Keratinocyte (primary cell): ENCODE data around the gene HOXB9. TPM values are rescaled to one million over a fixed set of nuclear protein-coding genes. Genes with fewer than 3 reads are reported as not detected.

Source experiments
- DNase-seq: peaks from one replicate; pipeline ENCODE4 v3.0.0-alpha.2; 2011; ENCODE audit warnings: low read depth, missing footprints, low spot score
- FAIRE-seq: peaks from 2 replicates; lab custom pipeline; 2011; peaks lifted over from hg19 to GRCh38; lab: Jason Lieb, UNC
- H2AFZ ChIP-seq: 2 replicates; pipeline ENCODE4 v1.6.0; 2012; ENCODE audit warnings: low read length, control low read depth, inconsistent platforms; ENCODE audit not compliant: control insufficient read depth
- H3K27ac ChIP-seq: 2 replicates; pipeline ENCODE4 v1.5.1; 2011; ENCODE audit warnings: low read length; ENCODE audit not compliant: control insufficient read depth, insufficient read depth
- H3K27me3 ChIP-seq: 3 replicates; pipeline ENCODE4 v1.6.0; 2011; ENCODE audit warnings: low read length; ENCODE audit not compliant: control insufficient read depth, insufficient read depth; ENCODE audit errors: extremely low read depth
- H3K36me3 ChIP-seq, 2 experiments: 2 replicates in 1 of 2; 3 replicates in 1 of 2; pipeline ENCODE4 v1.5.1; 2011; ENCODE audit warnings: low read length in 2 of 2, mild to moderate bottlenecking in 1 of 2; ENCODE audit not compliant: control insufficient read depth in 2 of 2, insufficient read depth in 2 of 2; ENCODE audit errors: extremely low read depth in 1 of 2
- H3K4me1 ChIP-seq: 3 replicates; pipeline ENCODE4 v1.5.1; 2011; ENCODE audit warnings: low read length; ENCODE audit not compliant: control insufficient read depth, insufficient read depth; ENCODE audit errors: extremely low read depth
- H3K4me2 ChIP-seq: 3 replicates; pipeline ENCODE4 v1.6.0; 2011; ENCODE audit warnings: low read depth, low read length; ENCODE audit not compliant: control insufficient read depth, insufficient read depth; ENCODE audit errors: extremely low read depth
- H3K4me3 ChIP-seq, 3 experiments: fragments of 200-600 bp in 1 of 3; sonication (generic) in 1 of 3; 2 replicates in 2 of 3; 3 replicates in 1 of 3; pipeline ENCODE4 v1.5.1; 2011 to 2016; ENCODE audit warnings: low read length in 3 of 3, mild to moderate bottlenecking in 3 of 3, control low read depth in 2 of 3, inconsistent platforms in 1 of 3, low read depth in 1 of 3, mixed read lengths in 1 of 3, mixed run types in 1 of 3, moderate library complexity in 1 of 3; ENCODE audit not compliant: control insufficient read depth in 2 of 3, insufficient read depth in 2 of 3; ENCODE audit errors: extremely low read depth in 1 of 3
- H3K79me2 ChIP-seq: 2 replicates; pipeline ENCODE4 v1.6.0; 2012; ENCODE audit warnings: low read length; ENCODE audit not compliant: control insufficient read depth, insufficient read depth
- H3K9ac ChIP-seq: 3 replicates; pipeline ENCODE4 v1.6.0; 2011; ENCODE audit warnings: low read length; ENCODE audit not compliant: control insufficient read depth, insufficient read depth; ENCODE audit errors: extremely low read depth
- H3K9me1 ChIP-seq: 3 replicates; pipeline ENCODE4 v1.6.0; 2011; ENCODE audit warnings: low read length; ENCODE audit not compliant: control insufficient read depth, insufficient read depth; ENCODE audit errors: extremely low read depth
- H3K9me3 ChIP-seq: 2 replicates; pipeline ENCODE4 v1.5.1; 2012; ENCODE audit warnings: low read depth, low read length; ENCODE audit not compliant: control insufficient read depth
- H4K20me1 ChIP-seq: 3 replicates; pipeline ENCODE4 v1.6.0; 2011; ENCODE audit warnings: low read length; ENCODE audit not compliant: control insufficient read depth, insufficient read depth; ENCODE audit errors: extremely low read depth
- CTCF ChIP-seq, 3 experiments: IDR thresholded peaks in 1 of 3; conservative IDR thresholded peaks in 1 of 3; optimal IDR thresholded peaks in 1 of 3; 2 replicates in 2 of 3; 3 replicates in 1 of 3; pipeline versions ENCODE3 to v1.5.1; 2011; ENCODE audit warnings: low read length in 3 of 3, mild to moderate bottlenecking in 3 of 3, moderate library complexity in 2 of 3, control low read depth in 1 of 3, inconsistent platforms in 1 of 3; ENCODE audit not compliant: insufficient read depth in 2 of 3; ENCODE audit errors: extremely low read depth in 1 of 3
- EZH2 ChIP-seq: IDR thresholded peaks from one replicate; pipeline ENCODE4 v1.6.1; 2012; ENCODE audit warnings: inconsistent platforms, mild to moderate bottlenecking, low read length, moderate library complexity
- dilution Hi-C: fragments of 300-500 bp; cut with MboI; formaldehyde crosslinking; loops from one replicate; pipeline ENCODE4 v1.7.0; 2020; ENCODE audit warnings: low sequenced_read_pairs; ENCODE audit not compliant: extremely low pct_ligation_motif_present
- polyA plus RNA-seq, 5 experiments: library from polyadenylated mRNA; depleted of rRNA in 3 of 5; stranded (reverse) in 3 of 5; stranded (forward) in 1 of 5; unstranded in 1 of 5; fragments of >200 nt; gene quantifications; 1 replicate in 1 of 5; 2 replicates in 3 of 5; 3 replicates in 1 of 5; pipeline versions ENCODE4 v1.2.1 to v1.2.3, GENCODE V29; 2011 to 2012; ENCODE audit warnings: missing spikeins in 2 of 5, low read depth in 1 of 5, low replicate concordance in 1 of 5

Gene HOXB9
- polyA plus RNA-seq, 1 donor (not counting 4 experiments of a cell fraction or from before 2014, with no cell fraction given) = 0.03 TPM

DNA sequence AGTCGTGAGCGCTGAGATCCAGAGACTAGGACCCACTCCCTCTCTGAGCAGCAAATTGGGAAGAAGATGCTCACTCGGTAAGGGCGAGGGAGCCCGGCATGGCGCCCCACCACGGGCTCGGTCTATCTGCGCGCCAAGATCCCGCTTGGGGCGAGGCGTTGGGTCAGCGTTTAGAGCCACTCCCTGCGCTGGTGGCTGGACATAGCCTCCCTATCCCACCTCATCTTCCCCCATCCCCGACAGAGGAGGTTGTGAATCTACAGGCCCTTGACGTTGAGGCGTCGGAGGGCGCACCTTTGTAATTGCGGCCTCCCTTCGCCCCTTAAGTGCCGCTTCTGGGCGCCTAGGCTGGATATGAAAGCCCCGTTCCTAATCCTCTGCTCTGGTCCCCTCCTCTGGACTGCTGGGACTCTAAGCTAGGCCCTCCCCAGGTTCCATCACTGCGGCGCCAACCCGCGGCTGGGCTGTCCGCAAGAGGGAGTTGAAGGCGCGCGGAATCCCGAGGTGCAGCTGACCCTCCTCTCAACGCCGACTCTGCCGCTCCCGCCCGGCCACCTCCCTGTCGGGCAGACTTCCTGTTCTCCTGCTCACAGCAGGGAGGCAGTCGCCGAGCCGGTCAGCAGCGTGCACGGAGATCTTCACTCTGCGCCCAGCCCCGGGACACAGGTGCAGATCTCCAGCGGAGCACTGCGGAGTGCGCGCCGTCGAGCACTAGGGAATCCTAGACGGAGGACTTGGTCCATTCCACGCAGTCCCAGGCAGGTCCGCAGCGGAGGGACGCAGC lies 16.1 kb upstream of the HOXB9 start:
- TF ChIP-seq EZH2 (peak; percentile 81), CTCF (optimal IDR thresholded peaks at IDR 0.05 in 1 of 3, IDR thresholded peaks at IDR 0.05 in 1 of 3, conservative IDR thresholded peaks at IDR 0.05 in 1 of 3; ENCODE audit: extremely low read depth in 1 of 3, insufficient read depth in 2 of 3, low read length in 3 of 3) (no peak)
- Histone ChIP-seq H3K79me2 (no peaks in the 10 kb centered on the region), H3K4me1 (no peaks in the 10 kb centered on the region), H3K36me3 (no peaks in the 10 kb centered on the region), H3K9me3 (no peaks in the 10 kb centered on the region), H4K20me1 (peaks cover 4% of the 10 kb centered on the region), H2AFZ (no peak overlapping the region), H3K4me3 (no peak overlapping the region), H3K27ac (no peak overlapping the region), H3K9me1 (no peaks in the 10 kb centered on the region), H3K9ac (no peak overlapping the region), H3K27me3 (peaks cover 100% of the 10 kb centered on the region), H3K4me2 (no peak overlapping the region)
- FAIRE-seq (no peak), DNase-seq (no peak)
- dilution Hi-C loops = no loop called here

- no peaks in the 10 kb centered on the region for H3K9me1 ChIP-seq
- H3K9me3 ChIP-seq = no peaks in the 10 kb centered on the region
- H4K20me1 ChIP-seq = peaks cover 4% of the 10 kb centered on the region
- H3K27me3 ChIP-seq = peaks cover 100% of the 10 kb centered on the region
- H2AFZ ChIP-seq = no peak overlapping the region
- no peaks in the 10 kb centered on the region for H3K79me2 ChIP-seq
- H3K9ac ChIP-seq = no peak overlapping the region
- no peaks in the 10 kb centered on the region for H3K36me3 ChIP-seq
- TF ChIP-seq EZH2 (no peak), CTCF (optimal IDR thresholded peaks at IDR 0.05 in 1 of 3, IDR thresholded peaks at IDR 0.05 in 1 of 3, conservative IDR thresholded peaks at IDR 0.05 in 1 of 3; ENCODE audit: extremely low read depth in 1 of 3, insufficient read depth in 2 of 3, low read length in 3 of 3) (no peak)
- no peak overlapping the region for H3K4me2 ChIP-seq
- dilution Hi-C loops = no loop called here
- FAIRE-seq (no peak), DNase-seq (no peak)
- no peak overlapping the region for H3K27ac ChIP-seq
- no peak overlapping the region for H3K4me3 ChIP-seq
- H3K4me1 ChIP-seq = no peaks in the 10 kb centered on the region
Measured at GRCh38 chr17:48641541-48642058, 15.4 kb upstream of the HOXB9 start.
